Stimulated activated CD8-positive, alpha-beta memory T cell treated with anti-CD3 and anti-CD28 coated beads, Interleukin-7, amount 100 ng/mL, for 1 hour (primary cell): ENCODE results near the gene GAS7.
"Not testable (repeated sequence)": the region's sequence is repeated elsewhere in the genome, so short reads cannot be mapped to it uniquely, and the experiment has no call there.

Source experiments
- DNase-seq, 2 donors: peaks; one replicate each; pipeline ENCODE4 v3.0.0-alpha.2; 2020; ENCODE audit warnings: low read depth in 2 of 2

Gene GAS7

DNA sequence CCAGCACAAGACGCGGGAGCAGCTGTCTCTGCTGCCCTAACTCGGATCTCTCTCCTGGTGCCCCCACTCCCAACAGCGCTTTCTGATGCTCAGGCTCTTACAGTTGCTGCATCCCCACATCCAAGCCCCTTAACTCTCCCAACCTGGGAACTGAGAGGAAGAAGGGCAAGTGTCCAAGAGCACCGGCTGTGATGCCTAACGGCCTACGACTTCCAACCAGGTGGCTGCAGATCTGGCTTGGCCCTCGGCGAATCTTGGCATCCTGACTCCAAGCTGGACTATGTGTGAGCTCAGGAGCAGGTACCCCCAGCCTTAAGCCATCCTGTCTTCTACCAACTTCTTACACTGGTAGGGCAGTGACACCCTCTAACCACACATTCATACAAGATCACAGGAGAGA lies 255.1 kb downstream of the GAS7 start:
- DNase-seq, result no peak

DNA sequence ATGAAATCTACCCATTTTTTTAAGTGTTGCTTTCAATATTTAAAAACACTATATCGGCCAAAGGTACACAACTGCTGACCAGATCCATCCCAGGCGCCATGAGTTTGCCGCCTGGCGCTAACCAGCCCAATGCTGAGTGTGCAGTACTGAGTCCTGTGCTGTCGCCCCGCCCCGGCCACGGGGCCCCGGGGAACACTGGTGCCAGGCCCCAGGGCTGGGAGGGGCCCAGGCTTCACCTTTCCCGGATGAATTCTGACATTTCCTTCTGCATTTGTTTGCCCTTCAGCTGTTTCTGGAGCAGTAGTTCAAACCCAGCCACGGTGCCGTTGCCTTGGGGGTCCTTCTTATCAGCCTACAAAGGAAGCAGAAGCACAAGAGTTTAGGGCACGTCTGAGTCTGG lies 255.5 kb downstream of the GAS7 start:
- DNase-seq, result no peak

DNA sequence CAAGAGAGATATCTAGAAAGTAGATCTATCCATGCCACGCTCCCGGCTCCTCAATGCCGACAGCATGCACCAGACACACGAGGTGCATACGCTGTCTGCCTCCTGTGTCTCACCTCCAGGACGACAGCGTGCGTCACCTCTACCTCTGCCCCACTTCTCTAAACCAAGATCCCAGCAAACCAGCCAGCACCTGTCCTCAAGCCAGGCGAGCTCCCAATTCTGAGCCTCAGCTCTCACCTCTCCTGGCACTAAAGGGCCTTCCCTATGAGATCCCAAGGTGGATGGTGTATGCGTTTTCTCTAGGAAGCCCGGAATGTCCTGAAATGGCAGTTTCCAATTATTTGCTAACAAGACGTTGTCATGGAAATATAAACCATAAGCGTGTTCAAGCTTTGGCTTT lies 257.1 kb downstream of the GAS7 start:
- no peak for DNase-seq

GRCh38 chr17:9940841-9941240 lies 257.6 kb downstream of the GAS7 start:
- DNase-seq, result no peak

DNA sequence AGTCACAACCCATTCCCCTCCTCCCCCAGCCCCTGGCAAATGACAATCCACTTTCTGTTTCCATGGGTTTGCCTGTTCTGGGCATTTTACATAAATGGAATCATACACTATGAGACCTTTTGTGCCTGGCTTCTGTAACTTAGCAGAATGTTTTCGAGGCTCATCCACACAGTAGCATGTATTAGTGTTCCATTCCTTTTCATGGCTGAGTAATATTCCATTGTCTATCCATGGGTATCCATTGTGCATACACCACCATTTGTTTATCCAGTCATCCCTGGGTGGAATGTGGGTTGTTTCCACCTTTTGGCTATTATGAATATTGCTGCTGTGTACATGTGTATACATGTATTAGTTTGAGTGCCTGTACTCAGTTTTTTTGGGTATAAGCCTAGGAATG lies 259.6 kb downstream of the GAS7 start:
- DNase-seq, result no peak

GRCh38 chr17:9937901-9938300 lies 260.5 kb downstream of the GAS7 start:
- no peak for DNase-seq

DNA sequence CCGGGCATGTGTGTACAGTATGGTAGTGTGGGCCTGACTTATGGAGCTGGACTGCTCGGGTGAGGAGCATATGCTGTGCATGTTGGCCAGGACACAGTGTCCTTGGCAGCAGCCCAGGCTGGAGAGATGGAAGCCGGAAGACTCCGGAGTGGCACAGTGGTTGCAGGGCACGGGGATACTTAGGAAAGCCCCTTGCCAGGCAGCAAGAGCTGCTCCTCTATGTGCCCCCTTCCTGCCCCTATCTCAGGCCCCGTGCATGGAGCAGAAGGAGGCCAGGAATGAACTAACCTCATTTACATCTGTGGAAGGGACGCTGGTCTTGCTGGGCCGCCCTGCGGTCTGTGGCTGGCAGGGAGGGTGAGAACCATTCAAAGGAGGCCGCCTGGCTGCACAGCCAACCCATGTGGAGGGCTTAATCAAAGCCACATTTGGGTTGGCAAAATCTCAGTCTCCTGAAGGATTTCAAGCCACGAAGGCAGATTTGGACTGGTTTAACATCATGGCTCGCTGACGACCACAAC lies 261.1 kb downstream of the GAS7 start:
- DNase-seq, result no peak

- DNase-seq, result no peak
Measured at GRCh38 chr17:9936095-9936494, 262.3 kb downstream of the GAS7 start.

DNA sequence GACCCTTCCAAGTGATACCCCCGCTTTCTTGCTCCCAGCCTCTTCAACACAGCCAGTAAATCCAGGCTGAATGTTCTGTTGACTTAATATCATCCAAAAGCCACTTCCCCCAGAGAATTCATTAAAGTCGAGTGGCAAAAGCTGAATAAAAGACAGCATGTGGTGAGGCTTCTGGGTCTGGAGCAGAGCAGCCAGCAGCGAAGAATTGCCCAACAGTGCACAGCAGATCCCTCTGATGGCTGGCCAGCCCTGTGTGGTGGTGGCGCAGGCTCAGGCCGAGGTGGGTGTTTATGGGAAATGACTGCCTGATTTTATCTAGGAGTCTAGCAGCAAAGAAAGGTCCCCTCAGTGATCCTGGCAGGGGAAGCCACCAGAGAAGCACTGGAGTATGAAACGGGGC lies 263.0 kb downstream of the GAS7 start:
- DNase-seq, result no peak

GRCh38 chr17:9934331-9934730 lies 264.1 kb downstream of the GAS7 start:
- no peak for DNase-seq

- DNase-seq, result no peak
Measured at GRCh38 chr17:9932491-9932890, 265.9 kb downstream of the GAS7 start.

- DNase-seq, result no peak
Measured at GRCh38 chr17:9931144-9931741, 267.2 kb downstream of the GAS7 start.

- no peak for DNase-seq
Measured at GRCh38 chr17:9929871-9930270, 268.5 kb downstream of the GAS7 start.

DNA sequence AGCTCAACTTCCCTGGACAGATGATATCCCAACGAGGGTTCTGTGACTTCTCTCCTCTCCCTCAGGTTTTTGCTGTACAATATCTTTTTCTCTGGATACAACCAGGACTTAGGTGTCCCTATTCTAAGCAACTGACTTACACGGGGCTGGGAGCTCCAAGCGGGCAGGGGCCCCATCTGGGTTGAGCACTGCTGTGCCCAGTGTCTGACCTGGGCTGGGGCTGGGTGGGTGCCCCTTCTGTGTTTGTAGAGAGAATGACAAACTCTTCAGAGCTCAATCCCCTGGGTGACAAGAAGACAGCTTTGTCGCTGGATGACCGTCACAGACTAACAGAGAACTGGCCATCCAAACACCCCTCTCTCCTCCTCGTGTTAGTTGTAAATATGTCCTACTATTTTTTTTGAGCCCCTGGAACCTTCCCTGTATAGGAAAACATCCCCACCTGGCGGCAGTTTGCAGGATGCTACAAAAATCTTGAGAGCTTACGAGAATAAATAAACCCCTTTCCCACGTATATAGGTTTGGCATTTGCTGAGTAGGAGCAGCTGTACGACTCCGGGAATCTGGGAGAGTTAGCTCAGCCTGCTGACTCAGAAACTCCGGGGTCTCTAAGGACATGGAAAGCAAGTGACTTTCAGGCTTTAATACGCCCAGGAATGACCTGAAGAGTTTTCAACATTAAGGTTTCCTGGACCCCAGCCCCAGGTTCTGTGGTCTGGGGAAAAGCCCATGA lies 269.6 kb downstream of the GAS7 start:
- no peak for DNase-seq

- no peak for DNase-seq
Measured at GRCh38 chr17:9926150-9926804, 272.1 kb downstream of the GAS7 start.

- DNase-seq, result no peak
Measured at GRCh38 chr17:9925457-9925856, 272.9 kb downstream of the GAS7 start.

DNA sequence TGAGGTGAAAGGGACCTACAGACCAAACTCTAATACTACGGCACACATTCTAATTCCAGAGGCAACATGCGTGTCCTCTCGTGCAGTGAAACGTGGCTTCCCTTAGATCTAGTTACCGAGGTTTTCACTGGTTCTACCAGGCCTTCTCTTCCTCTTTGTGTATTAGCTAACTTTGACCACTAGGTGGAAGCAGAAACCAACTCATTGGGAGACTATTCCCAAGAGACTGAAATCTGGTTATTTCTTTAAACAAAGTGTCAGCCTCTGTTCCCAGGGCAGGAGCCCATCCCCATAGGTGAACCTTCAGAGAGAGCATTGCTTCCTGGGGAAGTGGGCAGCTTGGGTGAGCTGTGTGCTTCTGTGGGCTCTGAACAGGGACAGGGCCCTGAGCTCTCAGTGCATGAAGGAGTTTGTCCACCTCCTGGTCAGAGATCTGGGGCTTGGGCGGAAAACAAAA lies 273.6 kb downstream of the GAS7 start:
- no peak for DNase-seq

GRCh38 chr17:9922012-9922848 lies 276.2 kb downstream of the GAS7 start:
- DNase-seq, result no peak

DNA sequence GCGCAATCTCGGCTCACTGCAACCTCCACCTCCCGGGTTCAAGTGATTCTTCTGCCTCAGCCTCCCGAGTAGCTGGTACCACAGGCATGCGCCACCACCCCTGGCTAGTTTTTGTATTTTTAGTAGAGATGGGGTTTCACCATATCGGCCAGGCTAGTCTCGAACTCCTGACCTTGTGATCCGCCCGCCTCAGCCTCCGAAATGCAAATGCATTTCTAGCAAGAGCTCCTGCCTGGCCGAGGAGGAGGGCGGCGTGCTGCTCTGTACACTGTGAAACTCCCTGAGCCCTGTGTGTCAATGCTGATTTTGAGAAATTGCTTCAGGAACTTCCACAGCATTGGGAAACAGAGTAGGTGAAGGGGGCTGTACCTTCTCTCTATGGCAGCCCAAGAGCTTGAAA lies 277.2 kb downstream of the GAS7 start:
- not testable (repeated sequence) for DNase-seq

DNA sequence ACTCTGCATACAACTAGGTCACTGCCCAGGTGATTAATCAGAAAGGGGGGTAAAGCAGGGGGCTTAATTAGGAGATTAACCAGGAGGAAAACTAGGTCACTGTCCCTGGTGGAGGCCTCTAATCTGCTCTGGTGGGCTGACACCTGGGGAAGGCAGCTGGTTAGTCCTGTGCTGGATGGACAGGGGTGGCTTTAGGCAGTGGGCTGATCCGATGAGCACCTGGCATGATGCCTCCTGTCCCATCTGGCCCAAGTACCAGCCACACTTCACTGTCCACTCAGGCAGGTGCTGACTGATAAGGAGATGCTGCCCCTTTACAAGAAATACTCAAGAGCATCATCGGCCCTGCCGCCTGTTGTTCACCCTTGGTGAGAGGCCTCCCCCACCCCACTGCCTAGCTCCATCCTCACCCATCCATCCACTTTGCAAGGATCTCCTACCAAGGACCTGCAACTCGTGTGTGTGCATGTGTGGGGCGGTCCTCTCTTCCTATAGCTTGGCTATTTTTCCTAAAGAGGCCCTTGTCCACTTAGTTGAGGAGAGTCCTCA lies 279.5 kb downstream of the GAS7 start:
- no peak for DNase-seq

GRCh38 chr17:9918352-9918751 lies 280.1 kb downstream of the GAS7 start:
- DNase-seq, result no peak

DNA sequence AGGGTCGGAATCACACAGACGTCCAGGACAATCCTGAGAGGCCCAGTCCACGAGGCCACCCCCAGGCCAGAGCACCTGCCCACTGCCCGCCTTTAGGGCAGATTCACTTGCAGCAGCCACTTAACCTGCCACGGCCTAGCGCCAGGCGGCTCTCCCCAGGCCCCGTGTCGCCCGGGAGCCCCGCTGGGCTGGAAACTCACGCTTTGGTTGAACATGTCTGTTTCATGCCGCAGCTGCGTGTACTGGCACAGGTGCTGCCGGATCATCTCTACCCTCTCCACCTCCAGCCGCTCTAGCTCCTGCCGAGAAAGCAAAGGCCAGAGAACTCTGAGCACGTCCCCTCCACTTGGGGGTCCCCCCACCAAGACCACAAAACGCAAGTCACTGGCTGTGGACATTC lies 280.6 kb downstream of the GAS7 start:
- no peak for DNase-seq
